HCT116 (cell line): ENCODE measurements around the gene SIX5. TPM values are rescaled to one million over a fixed set of nuclear protein-coding genes. Genes with fewer than 3 reads are reported as not detected.

Source experiments
- ATAC-seq: fragments of 200-7000 bp; cut with Tn5 transposase; 2 replicates; pipeline ENCODE4 v1.9.1; 2020; ENCODE audit warnings: mild to moderate bottlenecking, moderate library complexity
- BruUV-seq: library from RNA; stranded (reverse); fragments of 400-500 nt; replicated peaks from 2 replicates; lab custom pipeline; 2021; lab: Mats Ljungman, UMichigan
- CTCF ChIA-PET: fragments of 300-600 bp; sonication (Branson Sonifier 250); formaldehyde crosslinking; loops from one replicate; lab custom pipeline; 2021; ENCODE audit warnings: antibody characterized with exemption; lab: Charles Lee
- POLR2A ChIA-PET: fragments of 300-600, 350-600 bp; sonication (Branson Sonifier 250); formaldehyde crosslinking; loops from one replicate; lab custom pipeline; 2021; ENCODE audit warnings: antibody characterized with exemption; lab: Charles Lee
- RAD21 ChIA-PET, 2 experiments: fragments of 300-600 bp; sonication (Branson Sonifier 250); formaldehyde crosslinking; loops; one replicate each; lab custom pipeline; 2023; ENCODE audit warnings: low total read pairs in 2 of 2; ENCODE audit not compliant: uncharacterized antibody in 2 of 2, unreplicated experiment in 2 of 2, low non-redundant PET in 1 of 2; lab: Charles Lee
- DNase-seq: peaks from one replicate; pipeline ENCODE4 v3.0.0-alpha.2; 2010; ENCODE audit warnings: low read depth, low spot score
- H2AFZ ChIP-seq: fragments of 200-600 bp; shearing (Covaris generic), sonication (generic); 2 replicates; pipeline ENCODE4 v1.6.1; 2017; ENCODE audit warnings: low read depth, mixed run types, mixed read lengths, antibody characterized with exemption, low read length; ENCODE audit not compliant: poor library complexity, severe bottlenecking
- H3K27ac ChIP-seq: 2 replicates; pipeline ENCODE4 v1.5.1; 2012; ENCODE audit warnings: low read depth, low read length
- H3K27me3 ChIP-seq: fragments of 200-600 bp; sonication (generic); 2 replicates; pipeline ENCODE4 v1.6.1; 2016; ENCODE audit warnings: mixed run types, low read length, mixed read lengths; ENCODE audit not compliant: insufficient read depth
- H3K36me3 ChIP-seq, 2 experiments: fragments of 200-500 bp in 1 of 2; fragments of 200-600 bp in 1 of 2; sonication (Bioruptor generic) in 1 of 2; sonication (generic) in 1 of 2; 2 replicates each; pipeline versions ENCODE4 v1.5.1 to v1.6.1; 2014 to 2016; ENCODE audit warnings: low read length in 2 of 2, inconsistent platforms in 1 of 2, mixed read lengths in 1 of 2, mixed run types in 1 of 2; ENCODE audit not compliant: insufficient read depth in 2 of 2, control insufficient read depth in 1 of 2
- H3K4me1 ChIP-seq, 2 experiments: fragments of 200-600 bp in 1 of 2; sonication (generic) in 1 of 2; 2 replicates each; pipeline versions ENCODE4 v1.5.1 to v1.6.1; 2012 to 2017; ENCODE audit warnings: low read length in 2 of 2, inconsistent platforms in 1 of 2, mild to moderate bottlenecking in 1 of 2, mixed read lengths in 1 of 2, mixed run types in 1 of 2, moderate library complexity in 1 of 2; ENCODE audit not compliant: insufficient read depth in 2 of 2, control insufficient read depth in 1 of 2
- H3K4me2 ChIP-seq: fragments of 200-600 bp; sonication (generic); 2 replicates; pipeline ENCODE4 v1.6.1; 2017; ENCODE audit warnings: mixed run types, low read length, mixed read lengths
- H3K4me3 ChIP-seq, 2 experiments: fragments of 200-600 bp in 1 of 2; sonication (generic) in 1 of 2; replicated peaks in 1 of 2; 2 replicates each; pipeline ENCODE4 v1.5.1; 2011 to 2016; ENCODE audit warnings: low read length in 2 of 2, control low read depth in 1 of 2, low read depth in 1 of 2, mild to moderate bottlenecking in 1 of 2, mixed read lengths in 1 of 2, mixed run types in 1 of 2
- H3K79me2 ChIP-seq: fragments of 200-600 bp; sonication (generic); 2 replicates; pipeline ENCODE4 v1.6.1; 2017; ENCODE audit warnings: mild to moderate bottlenecking, mixed run types, low read length, moderate library complexity, mixed read lengths; ENCODE audit not compliant: insufficient read depth
- H3K9ac ChIP-seq: fragments of 200-600 bp; sonication (generic); 2 replicates; pipeline ENCODE4 v1.6.1; 2016; ENCODE audit warnings: low read length, mixed read lengths
- H3K9me2 ChIP-seq: fragments of 200-600 bp; sonication (generic), shearing (Covaris generic); 2 replicates; pipeline ENCODE4 v1.6.1; 2017; ENCODE audit warnings: mixed run types, mild to moderate bottlenecking, moderate library complexity; ENCODE audit not compliant: insufficient read depth
- H3K9me3 ChIP-seq, 2 experiments: fragments of 200-500 bp in 1 of 2; fragments of 200-600 bp in 1 of 2; sonication (Bioruptor generic) in 1 of 2; sonication (generic) in 1 of 2; 2 replicates each; pipeline ENCODE4 v1.6.1; 2014 to 2017; ENCODE audit warnings: low read length in 2 of 2, mixed read lengths in 2 of 2, inconsistent platforms in 1 of 2, low read depth in 1 of 2, mild to moderate bottlenecking in 1 of 2, mixed run types in 1 of 2, moderate library complexity in 1 of 2; ENCODE audit not compliant: control insufficient read depth in 1 of 2, insufficient read depth in 1 of 2
- H4K20me1 ChIP-seq: fragments of 200-600 bp; sonication (generic), shearing (Covaris generic); 2 replicates; pipeline ENCODE4 v1.6.1; 2017; ENCODE audit warnings: mixed run types, mild to moderate bottlenecking, moderate library complexity; ENCODE audit not compliant: insufficient read depth
- CBX3 ChIP-seq: IDR thresholded peaks from 2 replicates; pipeline ENCODE4 v1.6.1; 2012; ENCODE audit warnings: low read depth
- CEBPB ChIP-seq: IDR thresholded peaks from 2 replicates; pipeline ENCODE4 v1.6.1; 2012; ENCODE audit warnings: low read depth
- JUND ChIP-seq: IDR thresholded peaks from 2 replicates; pipeline ENCODE4 v1.6.1; 2012
- POLR2A ChIP-seq: IDR thresholded peaks from 2 replicates; pipeline ENCODE4 v1.7.0; 2011; ENCODE audit warnings: borderline replicate concordance; ENCODE audit not compliant: insufficient read depth, insufficient read length; ENCODE audit errors: extremely low read depth
- RAD21 ChIP-seq: IDR thresholded peaks from 2 replicates; pipeline ENCODE4 v1.6.1; 2012; ENCODE audit warnings: low read depth, mild to moderate bottlenecking
- SIN3A ChIP-seq: IDR thresholded peaks from 2 replicates; pipeline ENCODE4 v1.6.1; 2012; ENCODE audit warnings: low read depth
- SRF ChIP-seq: IDR thresholded peaks from 2 replicates; pipeline ENCODE4 v1.6.1; 2012; ENCODE audit warnings: low read depth
- YY1 ChIP-seq: IDR thresholded peaks from 2 replicates; pipeline ENCODE4 v1.6.1; 2011; ENCODE audit warnings: low read length, low read depth, moderate library complexity, mild to moderate bottlenecking; ENCODE audit not compliant: insufficient replicate concordance; ENCODE audit errors: extremely low read depth
- ZFX ChIP-seq: fragments of 450-650 bp; IDR thresholded peaks from 2 replicates; pipeline ENCODE4 v1.6.1; 2017
- intact Hi-C: fragments of 100-400 bp; cut with micrococcal nuclease; formaldehyde crosslinking; loops from 2 replicates; pipeline ENCODE4 v1.10.0; 2022
- total RNA-seq: library from RNA; stranded (reverse); gene quantifications from one replicate; pipeline ENCODE4 v1.2.1, GENCODE V29; 2021; ENCODE audit not compliant: unreplicated experiment
- TF ChIP-seq, protein P1 (sequence below): IDR thresholded peaks from 2 replicates; pipeline ENCODE4 v1.6.1; 2011; ENCODE audit warnings: mild to moderate bottlenecking, low read length, moderate library complexity; ENCODE audit not compliant: insufficient replicate concordance; ENCODE audit errors: extremely low read depth

The SIX5 gene
- total RNA-seq, 1 experiment from 2014 or later = 18.3 TPM

DNA sequence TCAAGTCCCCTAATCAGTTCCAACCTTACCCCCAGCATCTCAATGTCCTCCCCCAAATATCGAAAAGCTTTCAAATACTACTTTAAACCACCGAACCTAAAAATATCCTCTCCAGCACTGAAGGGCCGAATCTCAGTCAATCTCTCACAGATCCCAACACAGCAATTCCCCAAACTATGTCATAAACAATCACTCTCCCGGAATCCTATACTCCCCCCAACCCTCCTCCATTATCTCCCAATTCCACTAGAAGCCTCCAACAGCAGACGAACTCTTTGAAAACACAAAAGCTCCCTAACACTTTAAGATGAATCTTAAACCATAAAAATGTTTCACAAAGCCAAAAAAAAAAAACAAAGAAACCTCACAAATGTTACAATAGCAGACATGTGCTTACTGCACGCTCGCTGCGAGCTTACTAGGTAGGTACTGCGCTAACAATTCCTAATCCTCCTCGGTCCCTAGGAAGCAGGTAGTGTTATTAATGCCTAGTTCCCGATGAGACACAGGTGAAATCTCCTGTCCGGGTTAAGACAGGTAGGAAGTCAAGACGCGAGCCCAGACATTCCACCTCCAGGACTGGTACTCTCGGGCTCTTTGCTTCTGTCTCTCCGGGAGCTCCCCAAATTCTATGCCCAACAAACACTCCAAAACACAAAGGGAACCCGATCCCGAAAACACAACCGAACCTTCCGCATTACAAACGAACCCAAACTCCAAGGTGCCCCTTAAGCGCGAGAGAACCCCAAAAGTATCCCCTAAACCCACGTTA lies 52.5 kb downstream of the SIX5 start:
- H3K36me3 ChIP-seq = peaks cover 13 to 19% of the 10 kb centered on the region in 2 experiments; a peak in 3 of 4 replicates
- H3K4me3 ChIP-seq = peak overlapping the region; percentile 52 to 64
- CTCF ChIA-PET = interaction anchor here (0.6 to 4.8 kb wide), 9 partner anchors 9 to 361 kb away, joined by 3 to 22 read pairs (median 4); partner anchors contain the start of genes QPCTL, SIX5, SNRPD2 and SYMPK
- no peak for DNase-seq
- H3K9me3 ChIP-seq = no peaks in the 10 kb centered on the region
- H3K4me1 ChIP-seq = peaks cover 32 to 43% of the 10 kb centered on the region in 2 experiments
- RAD21 ChIA-PET = interaction anchor here (0.7 to 1.1 kb wide), 2 partner anchors 24 to 51 kb away, joined by 4 to 5 read pairs; partner anchors contain the start of gene QPCTL (in 1 of the 2)
- H2AFZ ChIP-seq = no peak overlapping the region
- H3K79me2 ChIP-seq = peaks cover 83% of the 10 kb centered on the region
- ATAC-seq = no peak
- no peaks in the 10 kb centered on the region for H4K20me1 ChIP-seq
- BruUV-seq = TSS peak; percentile 80
- no peaks in the 10 kb centered on the region for H3K27me3 ChIP-seq
- H3K9me2 ChIP-seq = no peaks in the 10 kb centered on the region
- POLR2A ChIA-PET = interaction anchor here (0.6 to 1.9 kb wide), 12 partner anchors 10 to 102 kb away, joined by 3 to 16 read pairs (median 5); partner anchors contain the start of genes FBXO46, QPCTL, SIX5 and SNRPD2
- TF ChIP-seq CBX3 (no peak), ZFX (no peak), SRF (no peak), SIN3A (no peak), YY1 (no peak), POLR2A (no peak), RAD21 (no peak), JUND (no peak), CEBPB (no peak)
- TF ChIP-seq, protein P1, sequence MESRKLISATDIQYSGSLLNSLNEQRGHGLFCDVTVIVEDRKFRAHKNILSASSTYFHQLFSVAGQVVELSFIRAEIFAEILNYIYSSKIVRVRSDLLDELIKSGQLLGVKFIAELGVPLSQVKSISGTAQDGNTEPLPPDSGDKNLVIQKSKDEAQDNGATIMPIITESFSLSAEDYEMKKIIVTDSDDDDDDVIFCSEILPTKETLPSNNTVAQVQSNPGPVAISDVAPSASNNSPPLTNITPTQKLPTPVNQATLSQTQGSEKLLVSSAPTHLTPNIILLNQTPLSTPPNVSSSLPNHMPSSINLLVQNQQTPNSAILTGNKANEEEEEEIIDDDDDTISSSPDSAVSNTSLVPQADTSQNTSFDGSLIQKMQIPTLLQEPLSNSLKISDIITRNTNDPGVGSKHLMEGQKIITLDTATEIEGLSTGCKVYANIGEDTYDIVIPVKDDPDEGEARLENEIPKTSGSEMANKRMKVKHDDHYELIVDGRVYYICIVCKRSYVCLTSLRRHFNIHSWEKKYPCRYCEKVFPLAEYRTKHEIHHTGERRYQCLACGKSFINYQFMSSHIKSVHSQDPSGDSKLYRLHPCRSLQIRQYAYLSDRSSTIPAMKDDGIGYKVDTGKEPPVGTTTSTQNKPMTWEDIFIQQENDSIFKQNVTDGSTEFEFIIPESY = no peak
- TF ChIP-seq, all 23 proteins: peak for 0
- Histone ChIP-seq H3K4me2 (peak overlapping the region; percentile 71), H3K27ac (peak overlapping the region; percentile 58), H3K9ac (peak overlapping the region; percentile 63)
- intact Hi-C loops = loop anchor here (2.0 kb wide), 1 partner anchor 52 kb away; the partner anchor contains the start of gene SIX5
